GOT3 (cell line): ENCODE results near the gene PKNOX2.

Source experiments
- DNase-seq: peaks from one replicate; lab custom pipeline; 2025; ENCODE audit warnings: mixed read lengths; lab: John Stamatoyannopoulos, UW

Gene PKNOX2

DNA sequence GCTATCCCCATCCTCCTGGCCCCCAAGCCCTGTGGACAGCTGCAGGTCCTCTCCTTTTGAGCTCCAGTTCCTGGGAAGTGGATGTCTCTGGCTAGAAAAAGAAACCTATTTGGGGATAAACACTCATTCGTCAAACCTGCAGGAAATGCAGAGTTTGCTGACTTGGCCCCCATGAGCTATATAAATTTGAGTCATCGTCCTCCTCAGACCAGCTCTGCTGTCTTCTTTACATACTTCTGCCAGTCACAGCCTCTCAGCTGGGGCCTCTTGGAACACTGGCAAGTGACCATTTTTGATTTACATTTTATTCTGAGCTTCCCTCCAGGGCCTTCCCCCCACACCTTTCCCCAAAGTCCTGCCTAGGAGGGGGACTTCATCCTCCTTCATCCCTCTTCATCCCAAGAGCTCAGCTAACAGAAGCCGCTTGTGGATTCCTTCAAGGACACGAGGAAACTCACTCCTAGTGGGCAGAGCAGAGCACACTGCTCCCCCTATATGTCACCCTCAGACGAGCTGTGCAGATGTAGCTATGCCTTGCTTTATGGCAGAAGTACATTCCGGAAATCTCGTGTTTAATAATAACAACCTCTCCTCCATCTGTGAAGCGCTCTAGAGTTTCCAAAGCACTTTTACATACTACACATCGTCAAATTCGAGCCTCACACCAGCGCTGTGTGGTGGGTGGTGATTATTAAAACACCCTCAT, 199.7 kb downstream of the PKNOX2 start:
- DNase-seq, result no peak

DNA sequence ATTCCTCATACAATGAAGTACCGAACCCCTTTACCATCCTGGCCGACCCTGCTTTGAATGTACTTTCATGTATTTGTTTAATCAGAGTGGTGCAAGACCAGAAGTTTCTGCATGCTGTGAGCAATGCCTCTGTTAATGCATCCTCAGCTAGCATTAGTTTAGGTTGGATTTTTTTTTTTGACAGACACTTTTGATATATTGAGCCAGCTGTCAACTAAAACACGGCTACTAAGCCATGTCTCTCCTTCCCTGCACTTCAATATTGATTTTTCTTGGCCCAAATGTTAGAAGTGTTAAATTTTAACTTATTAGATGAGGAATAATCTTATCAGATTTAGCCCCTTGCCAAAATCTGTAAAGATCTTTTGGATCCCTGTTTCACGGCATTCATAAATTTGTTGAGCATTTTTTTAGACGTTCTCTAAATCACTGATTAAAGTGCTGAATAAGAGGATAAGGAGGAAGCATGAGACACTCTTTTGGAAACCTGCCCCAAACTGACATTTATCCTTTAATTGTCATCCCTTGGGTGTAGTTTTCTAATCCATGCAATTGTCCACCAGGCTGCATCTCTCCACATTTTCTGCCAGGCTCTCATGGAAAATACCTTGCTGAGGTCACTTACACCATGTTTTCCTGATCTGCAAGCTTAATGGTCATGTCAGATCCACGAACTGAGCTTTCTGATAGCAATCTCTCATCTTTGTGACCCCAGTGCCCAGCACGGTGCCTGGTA, 200.8 kb downstream of the PKNOX2 start:
- no peak for DNase-seq

DNA sequence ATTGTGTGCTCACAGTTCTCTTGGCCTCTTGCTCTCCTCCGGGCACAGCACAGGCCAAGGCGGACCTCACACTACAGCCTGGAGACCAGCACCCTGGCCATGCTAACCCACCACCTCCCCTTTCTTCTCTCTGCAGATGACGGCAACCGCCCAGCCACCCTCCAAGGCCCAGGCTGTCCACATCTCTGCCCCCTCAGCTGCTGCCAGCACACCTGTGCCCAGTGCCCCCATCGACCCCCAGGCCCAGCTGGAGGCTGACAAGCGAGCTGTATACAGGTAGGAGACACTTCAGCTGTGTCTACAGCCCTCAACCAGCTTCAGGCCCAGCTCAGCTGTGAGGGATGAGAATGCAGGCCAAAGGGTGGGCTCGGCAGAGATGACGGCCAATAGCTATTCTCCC, 203.2 kb downstream of the PKNOX2 start:
- no peak for DNase-seq

DNA sequence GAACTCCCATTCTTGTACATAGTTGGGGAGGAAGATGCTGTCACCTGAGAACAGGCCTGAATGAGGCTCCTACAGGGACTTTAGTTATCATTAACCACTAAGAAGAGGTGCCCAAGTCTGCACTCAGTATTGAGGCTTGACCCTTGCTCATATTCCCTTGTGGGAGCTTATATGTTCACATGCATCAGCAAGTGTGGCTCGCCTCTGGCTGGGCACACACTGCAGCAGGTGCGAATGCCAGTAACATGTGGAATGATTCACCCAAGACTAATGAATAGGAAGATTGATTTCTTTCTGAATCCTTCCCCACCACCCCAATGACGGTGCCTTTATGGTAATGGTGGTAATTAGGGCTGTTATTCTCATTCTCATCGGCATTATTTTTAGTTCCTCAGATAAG, 204.2 kb downstream of the PKNOX2 start:
- no peak for DNase-seq

DNA sequence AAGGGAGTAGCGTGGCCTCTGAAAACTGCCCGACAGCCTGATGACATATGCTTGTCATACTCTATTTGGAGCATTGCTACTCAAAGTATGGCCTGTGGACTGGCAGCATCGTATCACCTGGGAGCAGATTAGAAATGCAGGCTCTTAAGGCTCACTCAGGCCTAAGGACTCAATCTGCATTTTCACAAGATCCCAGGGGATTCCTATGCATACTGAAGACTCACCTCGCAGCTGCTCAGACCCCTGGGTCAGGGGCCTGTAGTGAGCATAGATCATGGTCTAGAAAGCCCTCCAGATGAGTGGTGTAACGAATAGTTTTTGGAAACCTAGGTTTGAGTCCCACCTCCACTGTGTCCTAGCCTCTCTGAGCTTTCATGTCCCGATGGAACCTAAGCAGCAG, 205.3 kb downstream of the PKNOX2 start:
- DNase-seq, result no peak

DNA sequence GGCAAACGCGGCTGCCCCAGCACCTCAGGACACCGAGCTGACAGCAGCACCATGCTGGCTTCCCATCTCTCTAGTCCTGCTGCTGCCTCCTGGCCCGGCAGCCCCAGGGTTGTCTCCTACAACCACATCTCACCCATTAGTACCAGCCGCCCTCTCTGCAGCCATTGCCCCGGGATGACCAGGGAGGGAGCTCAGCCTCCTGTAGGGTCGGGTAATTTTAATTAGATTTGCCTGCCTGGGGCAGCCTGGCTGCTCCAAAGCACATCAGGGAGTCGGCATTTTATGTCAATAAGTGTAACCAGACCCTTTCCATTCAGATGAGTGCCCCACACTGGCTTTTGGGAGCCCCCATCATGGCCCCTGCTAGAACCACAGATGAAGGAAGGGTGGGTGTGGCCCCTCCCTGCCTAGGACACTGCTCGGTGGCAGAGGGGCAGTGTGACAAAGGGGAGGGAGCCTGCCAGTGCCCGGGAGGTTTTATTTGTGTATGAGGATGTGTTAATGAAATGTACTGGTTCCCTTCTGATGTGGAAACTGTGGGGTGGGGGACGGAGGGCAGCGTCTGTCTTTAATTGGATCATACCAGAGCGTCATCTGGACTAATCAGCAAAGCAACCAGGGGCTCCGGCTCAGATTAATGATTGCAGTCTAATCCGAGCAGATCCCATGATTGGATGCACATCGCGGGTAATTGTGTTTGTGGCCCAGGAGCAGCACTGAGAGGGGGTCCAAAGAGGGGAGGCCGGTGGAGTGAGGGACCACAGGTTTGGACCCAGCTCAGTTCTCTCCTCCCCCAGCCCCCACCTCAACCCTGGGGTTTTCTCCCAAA, 206.2 kb downstream of the PKNOX2 start:
- DNase-seq, result no peak

DNA sequence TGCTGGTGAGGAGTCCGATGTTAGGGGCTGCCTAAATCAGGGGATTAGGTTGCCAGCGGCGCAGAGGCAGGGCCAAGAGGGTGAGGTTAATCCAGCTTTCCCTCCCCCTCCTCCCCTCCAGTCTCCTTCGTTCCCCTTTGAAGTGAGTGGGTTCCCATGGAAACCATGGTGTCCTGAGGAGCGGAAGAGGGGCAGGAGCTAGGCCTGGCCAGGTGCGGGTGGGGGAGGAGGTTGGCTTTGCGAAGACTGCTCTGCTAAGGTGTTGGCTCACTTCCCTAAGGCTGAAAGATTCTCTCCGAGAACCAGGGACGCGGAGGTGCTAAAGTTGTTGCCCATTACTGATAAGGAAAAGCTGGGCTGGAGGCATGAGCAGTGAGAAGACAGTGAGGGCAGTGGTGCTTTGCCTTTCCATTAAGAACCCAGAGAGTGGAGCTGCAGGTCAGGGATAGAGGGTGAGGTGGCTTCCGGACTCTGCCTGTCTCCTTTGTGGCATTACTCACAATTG, 206.9 kb downstream of the PKNOX2 start:
- DNase-seq, result no peak

DNA sequence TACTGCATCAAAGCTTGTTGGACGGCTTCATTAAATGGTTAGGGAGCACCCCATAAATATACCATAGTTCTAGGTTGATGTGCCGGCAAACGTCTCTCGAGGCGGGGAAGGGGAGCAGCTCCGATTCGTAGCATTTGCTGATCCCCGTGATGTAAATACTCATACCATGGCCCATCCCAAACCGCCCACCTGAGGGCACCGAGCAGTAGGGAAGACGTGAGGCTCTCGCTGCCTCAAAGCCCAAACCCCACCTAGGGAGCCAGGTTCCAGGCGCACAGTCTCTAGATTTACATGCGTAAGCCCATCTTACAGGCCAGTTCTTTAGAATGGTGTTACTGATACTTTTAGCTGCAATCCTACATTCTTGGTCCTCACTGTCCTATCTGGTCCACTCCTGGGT, 207.5 kb downstream of the PKNOX2 start:
- DNase-seq, result no peak

DNA sequence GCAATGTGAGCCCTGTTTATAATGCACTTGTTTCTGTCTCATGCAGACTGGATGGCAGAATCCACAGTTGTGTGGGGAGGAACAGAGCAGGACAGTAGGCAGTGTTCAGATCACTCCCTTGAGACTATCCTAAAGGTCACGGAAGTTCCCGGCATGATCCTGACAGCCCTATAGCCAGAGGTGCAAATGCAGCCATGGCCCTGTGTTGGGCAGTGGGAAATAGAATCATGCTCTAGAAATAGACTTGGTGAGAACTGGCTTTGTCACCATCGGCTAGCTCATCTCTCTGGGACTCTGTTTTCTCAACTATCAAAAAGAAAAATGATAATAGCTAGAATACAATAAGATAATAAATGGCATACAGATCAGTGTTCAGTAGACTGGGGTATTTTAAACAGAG, 208.4 kb downstream of the PKNOX2 start:
- no peak for DNase-seq

DNA sequence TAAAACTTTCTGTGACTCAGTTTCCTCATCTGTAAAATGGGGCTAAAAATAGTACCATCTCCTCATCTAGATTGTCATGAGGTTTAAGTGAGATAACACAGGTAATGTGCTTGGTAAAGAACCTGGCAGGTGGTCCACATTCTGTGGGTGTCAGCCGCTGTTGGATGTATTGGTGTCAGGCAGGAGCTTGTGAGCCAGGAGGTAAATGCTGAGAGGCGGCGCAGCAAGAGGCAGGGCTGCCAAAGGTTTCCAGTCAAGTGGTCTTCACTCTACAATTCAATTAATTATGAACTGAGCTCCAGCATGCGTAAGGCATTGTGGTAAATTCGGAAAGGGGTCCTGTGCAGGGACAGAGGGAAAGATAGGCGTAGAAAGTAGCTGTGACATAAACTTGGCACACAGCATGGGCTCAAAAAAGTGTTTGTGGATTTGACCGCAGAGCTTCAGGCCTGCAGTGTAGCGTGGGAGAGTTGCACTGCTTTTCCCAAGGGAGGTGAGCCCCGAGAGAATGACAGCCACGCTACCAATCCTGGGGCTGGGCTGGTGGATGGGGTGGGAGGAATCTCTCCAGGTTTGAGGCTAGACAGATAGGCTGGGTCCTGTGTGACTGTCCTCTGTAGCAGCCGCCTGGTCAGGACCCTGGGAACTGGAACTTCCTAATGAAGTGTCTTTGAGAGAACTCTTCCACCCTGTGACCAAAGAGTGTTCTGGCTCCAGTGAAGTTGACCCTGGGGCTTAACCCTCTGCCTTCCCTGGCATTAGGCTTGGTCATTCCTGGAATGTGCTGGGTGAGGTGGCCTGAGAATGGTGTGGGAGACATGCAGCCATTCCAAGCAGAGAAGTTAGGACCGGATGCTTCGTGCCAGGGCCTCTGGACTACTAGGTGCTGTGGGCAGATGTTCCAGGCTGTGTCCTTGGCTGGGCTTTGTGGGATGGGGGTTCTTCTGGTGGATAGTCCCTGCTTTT, 209.2 kb downstream of the PKNOX2 start:
- DNase-seq, result no peak

DNA sequence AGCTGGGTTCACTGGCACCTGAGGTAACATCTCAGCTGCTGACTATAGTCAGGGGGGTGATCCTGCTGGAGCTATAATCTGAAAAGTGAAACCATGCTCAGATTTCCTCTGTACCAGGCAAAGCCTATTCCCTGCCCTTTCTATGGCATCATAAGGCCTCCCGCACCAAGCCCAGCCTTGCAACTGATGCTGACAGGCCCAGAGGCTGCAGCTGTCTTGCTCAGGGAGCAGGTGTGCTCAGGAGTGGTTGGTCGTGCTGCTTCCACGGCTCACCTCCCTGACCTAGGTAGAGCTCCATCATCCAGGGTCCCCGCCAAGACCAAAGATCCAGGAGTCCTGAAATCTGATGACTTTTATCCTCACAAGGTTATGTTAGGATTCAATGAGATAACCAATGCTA, 209.8 kb downstream of the PKNOX2 start:
- DNase-seq, result no peak

DNA sequence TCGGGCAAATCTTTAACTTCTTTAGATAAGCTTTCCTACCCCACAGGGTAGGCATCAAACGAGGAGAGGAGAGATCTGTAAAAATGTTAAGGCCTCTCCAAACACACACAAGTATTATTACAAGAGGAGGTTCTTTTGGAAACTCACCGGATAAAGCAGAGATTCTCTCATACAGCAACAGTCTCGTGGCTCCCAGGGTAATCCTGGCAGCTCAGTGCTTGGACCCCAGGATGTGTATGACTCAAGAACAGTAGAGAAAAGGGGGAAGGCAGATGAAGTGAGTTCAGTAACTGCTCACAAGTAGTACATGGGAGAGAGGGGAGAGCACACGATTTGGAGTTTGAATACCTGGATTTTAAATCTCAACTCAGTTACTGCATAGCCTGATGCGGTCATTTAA, 210.6 kb downstream of the PKNOX2 start:
- DNase-seq, result no peak

DNA sequence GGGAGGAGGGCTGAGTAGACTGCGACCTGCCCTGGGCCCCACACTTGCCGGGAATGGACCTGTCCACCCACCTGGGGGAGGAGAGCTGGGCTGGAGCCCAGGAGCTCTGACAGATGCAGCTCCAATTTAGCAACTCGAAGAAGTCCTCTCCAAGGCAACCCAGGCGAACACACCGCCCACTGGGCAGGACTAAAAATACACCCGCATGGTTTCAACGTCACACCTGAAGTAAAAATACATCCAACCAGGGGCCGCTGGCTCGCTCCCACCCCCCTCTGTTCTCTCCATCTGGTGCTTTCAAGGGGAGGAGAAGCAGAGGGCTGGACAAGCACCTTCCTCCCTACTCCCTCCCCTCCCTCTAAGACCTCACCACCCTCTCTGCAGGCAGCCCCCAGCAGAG, 211.6 kb downstream of the PKNOX2 start:
- DNase-seq, result no peak

DNA sequence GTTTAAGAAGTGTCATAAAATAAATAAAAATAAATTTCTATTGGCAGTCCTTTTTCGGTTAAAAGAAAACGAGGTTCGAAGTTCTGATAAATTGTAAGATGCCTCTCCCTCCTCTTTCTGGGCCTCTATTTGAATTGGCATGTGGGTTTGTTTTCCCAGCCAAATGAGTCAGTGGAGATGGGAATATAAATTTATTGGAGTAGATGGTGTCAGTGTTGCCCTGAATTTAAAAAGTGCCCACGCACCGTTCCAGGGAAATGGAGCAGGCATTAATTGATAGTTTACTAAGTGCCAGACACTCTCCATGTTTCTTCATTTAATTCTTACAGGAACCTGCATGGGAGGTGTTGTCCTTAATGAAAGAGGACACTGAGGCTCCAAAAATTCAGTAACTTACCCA, 212.3 kb downstream of the PKNOX2 start:
- no peak for DNase-seq

DNA sequence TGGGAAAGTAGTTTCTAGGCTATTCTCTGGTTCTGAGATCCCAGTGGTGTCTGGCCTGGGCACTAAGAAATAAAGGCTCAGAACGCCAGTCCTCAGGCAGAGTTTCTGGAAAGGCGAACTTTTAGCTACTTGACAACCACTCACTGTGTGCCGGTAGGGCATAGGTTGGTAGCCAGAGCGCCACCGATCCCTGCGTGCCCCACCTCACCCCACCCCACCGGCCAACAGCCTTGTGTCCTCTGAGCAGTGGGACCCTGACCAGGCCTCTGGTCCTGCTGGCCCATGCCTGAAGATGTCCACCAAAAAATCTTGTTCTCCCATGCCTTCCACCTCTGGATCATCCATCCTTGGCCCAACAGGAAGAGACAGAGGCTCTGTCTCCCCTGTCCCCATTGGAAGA, 213.5 kb downstream of the PKNOX2 start:
- DNase-seq, result no peak

DNA sequence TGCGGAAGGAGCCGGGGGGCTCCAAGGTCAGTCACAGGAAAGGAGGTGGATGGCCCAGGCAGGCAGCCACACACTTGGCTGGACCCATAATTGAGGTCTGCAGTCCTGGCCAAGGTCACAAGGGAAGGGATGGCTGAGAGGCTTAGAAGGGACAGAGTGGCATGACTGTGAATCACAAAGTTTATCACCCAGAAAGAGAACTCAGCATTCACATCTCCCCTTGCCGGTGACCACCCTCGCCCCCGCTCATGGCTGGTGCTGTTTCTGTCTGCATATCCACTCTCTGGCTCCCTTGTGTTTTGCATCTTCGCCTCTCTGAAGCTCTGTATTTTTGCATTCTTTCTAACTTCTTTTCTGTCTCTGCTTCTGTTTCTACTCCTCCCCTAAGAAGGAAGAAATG, 214.0 kb downstream of the PKNOX2 start:
- DNase-seq, result no peak

DNA sequence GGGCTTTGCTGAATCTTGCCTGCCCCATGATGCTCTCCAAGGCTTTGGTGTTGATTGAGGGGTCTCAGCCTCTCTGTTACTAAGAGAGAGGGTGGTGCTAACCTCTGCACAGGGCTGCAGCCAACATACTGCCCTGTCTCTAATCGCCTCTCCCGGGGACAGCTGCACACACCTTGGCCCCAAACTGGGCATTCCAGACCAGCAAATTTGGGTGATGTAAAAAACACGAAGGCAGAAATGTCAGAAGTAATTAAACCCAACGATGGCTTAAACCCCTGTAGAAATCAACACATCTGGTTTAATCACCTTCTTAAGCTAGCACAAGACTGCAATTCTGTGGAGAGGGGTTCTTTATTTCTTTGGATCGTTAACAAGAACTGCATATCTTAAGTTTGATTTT, 215.0 kb downstream of the PKNOX2 start:
- no peak for DNase-seq

DNA sequence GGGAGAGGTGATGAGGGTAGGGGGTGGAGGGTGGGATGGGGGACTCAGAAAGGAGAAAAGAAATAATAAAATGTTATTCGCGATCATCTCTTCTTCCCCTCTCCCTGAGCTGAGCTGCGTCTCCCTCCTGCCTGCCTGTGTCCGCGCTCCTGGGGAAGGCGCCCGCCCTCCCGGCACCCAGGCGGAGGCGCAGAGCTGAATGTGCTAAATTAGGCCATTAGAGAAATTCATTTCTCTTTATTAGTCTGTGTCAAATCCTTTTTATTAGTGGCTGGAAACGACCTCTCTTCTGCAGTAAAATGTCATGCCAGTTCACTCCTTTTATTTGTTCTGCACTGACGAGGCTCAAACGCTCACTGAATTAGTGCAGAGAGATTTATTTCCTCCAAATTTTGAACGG, 215.4 kb downstream of the PKNOX2 start:
- no peak for DNase-seq

DNA sequence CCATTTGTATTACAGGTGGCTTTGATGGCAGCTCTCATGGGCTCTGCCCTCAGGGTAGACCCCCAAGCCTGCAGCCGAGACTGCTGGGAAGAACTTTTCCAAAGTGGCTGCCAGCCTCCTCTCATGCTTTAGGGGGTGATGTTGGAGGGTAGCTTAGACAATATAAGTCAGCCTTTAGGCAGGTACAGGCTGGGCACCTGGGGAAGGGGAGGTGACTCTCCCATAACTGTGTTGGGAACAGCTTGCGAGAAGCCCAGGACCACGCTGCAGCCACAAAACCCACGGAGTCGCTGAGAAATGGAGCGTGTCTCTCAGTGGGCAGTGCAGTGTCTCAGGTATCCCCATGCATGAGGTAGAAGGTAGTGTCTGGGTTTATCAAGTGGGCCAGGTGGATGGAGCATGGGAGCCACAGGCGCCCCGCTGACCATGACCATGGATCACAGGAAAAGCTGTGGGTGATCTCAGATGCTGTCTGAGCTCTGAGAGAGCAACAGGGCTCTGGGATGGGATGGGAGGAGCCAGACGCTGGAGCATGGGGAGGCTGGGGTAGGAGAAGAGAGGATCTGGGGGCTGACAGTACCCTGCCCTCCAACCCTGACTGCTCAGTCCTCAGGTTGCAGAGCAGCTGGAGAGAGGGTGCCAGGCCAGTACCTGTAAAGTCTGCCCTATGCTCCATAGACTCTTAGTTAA, 216.3 kb downstream of the PKNOX2 start:
- no peak for DNase-seq

DNA sequence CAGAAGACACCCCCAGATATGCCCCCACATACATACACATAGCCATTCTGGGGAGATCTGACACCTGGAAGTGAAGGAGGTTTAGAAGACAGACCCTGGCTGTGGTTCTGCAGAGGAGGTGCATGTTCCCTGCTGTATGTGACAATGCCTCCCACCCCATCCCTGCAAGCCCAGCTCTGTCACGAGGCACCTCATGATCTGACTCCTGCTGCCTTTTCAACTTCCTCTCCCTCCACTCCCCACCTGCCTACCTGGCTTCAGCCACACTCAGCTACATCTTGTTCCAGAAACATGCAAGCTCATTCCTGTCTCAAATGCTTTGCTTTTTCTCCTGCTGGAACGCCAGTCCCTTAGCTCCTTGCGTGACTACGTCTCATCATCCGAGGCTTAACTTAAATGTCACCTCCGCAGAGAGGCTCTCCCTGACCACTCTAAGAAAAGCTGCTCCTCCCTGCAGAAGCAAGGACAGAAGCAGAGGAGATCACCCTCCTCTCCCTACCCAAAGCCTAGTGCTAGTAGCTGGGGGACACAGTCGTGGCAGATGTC, 217.0 kb downstream of the PKNOX2 start:
- DNase-seq, result no peak

DNA sequence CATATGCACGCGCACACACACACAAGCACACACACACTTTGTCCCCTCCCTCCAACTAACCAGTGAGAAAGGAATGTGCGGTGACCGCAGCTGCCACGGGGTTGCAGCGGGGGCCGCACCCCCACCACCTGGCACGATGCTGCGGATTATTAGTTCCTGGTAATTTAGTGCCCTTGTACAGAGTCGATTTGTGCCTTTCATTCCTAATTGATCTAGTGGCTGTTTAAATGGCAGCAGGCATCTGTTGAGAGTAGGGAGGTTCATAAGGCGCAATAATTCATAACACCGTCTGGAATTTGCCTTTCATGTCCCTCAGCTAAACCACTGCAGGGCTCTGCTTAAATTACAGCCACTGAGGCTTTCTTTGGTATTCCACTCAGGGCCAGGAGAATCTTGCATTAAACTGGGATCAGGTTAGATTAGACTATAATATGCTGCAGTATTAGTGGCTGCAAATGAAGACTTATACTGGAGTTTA, 217.8 kb downstream of the PKNOX2 start:
- DNase-seq, result no peak
